Liver (tissue), 3 donors: Measurements from ENCODE around the gene NR2F2.

Experiments
- ATF3 ChIP-seq: IDR thresholded peaks from 2 replicates; pipeline ENCODE4 v1.6.1; 2016; ENCODE audit warnings: antibody characterized with exemption
- CTCF ChIP-seq: fragments of 150-350 bp; IDR thresholded peaks from 2 replicates; pipeline ENCODE4 v1.5.1; 2017; ENCODE audit warnings: improper control_type of control experiment, low read depth, low read length; ENCODE audit not compliant: missing input control
- EGR1 ChIP-seq, 2 donors: IDR thresholded peaks; 2 replicates each; pipeline ENCODE4 v1.6.1; 2016 to 2018; ENCODE audit warnings: antibody characterized with exemption in 2 of 2, low read depth in 2 of 2
- GABPA ChIP-seq, 2 donors: IDR thresholded peaks in 1 of 2; conservative IDR thresholded peaks in 1 of 2; 2 replicates each; pipeline ENCODE4 v1.6.1; 2016; ENCODE audit warnings: antibody characterized with exemption in 2 of 2, mild to moderate bottlenecking in 1 of 2, moderate library complexity in 1 of 2
- MAX ChIP-seq: IDR thresholded peaks from 2 replicates; pipeline ENCODE4 v1.6.1; 2016; ENCODE audit warnings: antibody characterized with exemption
- RAD21 ChIP-seq, 2 donors: IDR thresholded peaks; 2 replicates each; pipeline ENCODE4 v1.6.1; 2016; ENCODE audit warnings: antibody characterized with exemption in 2 of 2, mild to moderate bottlenecking in 2 of 2
- SP1 ChIP-seq: IDR thresholded peaks from 2 replicates; pipeline ENCODE4 v1.6.1; 2018; ENCODE audit warnings: antibody characterized with exemption, mild to moderate bottlenecking
- TAF1 ChIP-seq: conservative IDR thresholded peaks from 2 replicates; pipeline ENCODE4 v1.6.1; 2016; ENCODE audit warnings: antibody characterized with exemption, mild to moderate bottlenecking
- YY1 ChIP-seq: IDR thresholded peaks from 2 replicates; pipeline ENCODE4 v1.6.1; 2016; ENCODE audit warnings: antibody characterized with exemption, mild to moderate bottlenecking
- donor health status: healthy.
- donor health status: healthy.

GRCh38 chr15:96332637-96333121 is 2.2 kb downstream of the NR2F2 start:
- TF ChIP-seq CTCF (no peak), RAD21 (IDR thresholded peaks at IDR 0.05) (no peak), SP1 (no peak), YY1 (no peak), ATF3 (no peak), EGR1 (IDR thresholded peaks at IDR 0.05; ENCODE audit: low read depth in 2 of 2) (no peak), MAX (no peak), GABPA (IDR thresholded peaks at IDR 0.05 in 1 of 2, conservative IDR thresholded peaks at IDR 0.05 in 1 of 2) (no peak), TAF1 (no peak)
